Measurements from ENCODE around the gene SPTBN1. TPM values are rescaled to one million over a fixed set of nuclear protein-coding genes. Genes with fewer than 3 reads are reported as not detected.

Gene SPTBN1
- total and polyA plus RNA-seq, 2 of the 13 experiments (the other 11 are each of a cell fraction or from before 2014, with no cell fraction given) = 123 to 299 TPM

DNA sequence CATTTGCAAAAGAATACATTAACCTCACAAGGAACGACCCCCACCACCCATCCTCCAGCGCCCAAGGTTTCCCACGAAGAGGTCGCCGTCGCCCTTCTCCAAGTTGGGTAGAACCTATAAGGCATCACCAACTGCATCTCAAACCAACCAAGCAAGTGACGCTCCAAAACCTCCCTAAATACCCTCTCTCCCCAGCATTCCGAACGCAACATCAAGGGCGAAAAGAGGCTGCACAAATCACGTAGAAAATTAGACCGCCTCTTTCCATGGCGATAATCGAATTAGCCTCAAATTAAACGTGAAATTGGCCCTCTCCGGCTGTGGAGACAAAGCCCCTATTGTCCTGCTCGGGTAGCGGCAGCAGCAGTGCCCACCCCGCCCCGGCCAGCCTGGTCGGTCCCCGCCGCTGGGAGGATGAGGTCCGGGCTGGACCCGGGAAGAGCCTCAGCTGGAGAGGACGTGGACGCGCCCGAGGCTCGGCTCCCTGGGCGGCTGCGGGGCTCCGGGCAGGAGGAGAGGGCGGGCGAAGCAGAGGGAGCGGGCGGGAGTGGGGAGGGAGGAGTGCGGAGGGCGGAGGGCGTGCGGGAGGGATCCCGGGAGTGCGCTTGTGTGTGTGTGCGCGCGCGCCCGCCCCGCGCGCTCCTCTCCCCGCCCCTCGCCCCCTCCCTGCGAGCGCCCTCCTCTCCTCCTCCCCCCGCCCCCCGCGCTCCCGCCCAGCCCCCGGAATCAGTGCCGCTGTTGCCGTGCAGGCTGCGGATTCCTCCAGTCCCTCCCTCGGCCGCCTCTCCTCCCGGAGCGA is at the start of gene SPTBN1 (continued):
- TF ChIP-seq, protein P1, sequence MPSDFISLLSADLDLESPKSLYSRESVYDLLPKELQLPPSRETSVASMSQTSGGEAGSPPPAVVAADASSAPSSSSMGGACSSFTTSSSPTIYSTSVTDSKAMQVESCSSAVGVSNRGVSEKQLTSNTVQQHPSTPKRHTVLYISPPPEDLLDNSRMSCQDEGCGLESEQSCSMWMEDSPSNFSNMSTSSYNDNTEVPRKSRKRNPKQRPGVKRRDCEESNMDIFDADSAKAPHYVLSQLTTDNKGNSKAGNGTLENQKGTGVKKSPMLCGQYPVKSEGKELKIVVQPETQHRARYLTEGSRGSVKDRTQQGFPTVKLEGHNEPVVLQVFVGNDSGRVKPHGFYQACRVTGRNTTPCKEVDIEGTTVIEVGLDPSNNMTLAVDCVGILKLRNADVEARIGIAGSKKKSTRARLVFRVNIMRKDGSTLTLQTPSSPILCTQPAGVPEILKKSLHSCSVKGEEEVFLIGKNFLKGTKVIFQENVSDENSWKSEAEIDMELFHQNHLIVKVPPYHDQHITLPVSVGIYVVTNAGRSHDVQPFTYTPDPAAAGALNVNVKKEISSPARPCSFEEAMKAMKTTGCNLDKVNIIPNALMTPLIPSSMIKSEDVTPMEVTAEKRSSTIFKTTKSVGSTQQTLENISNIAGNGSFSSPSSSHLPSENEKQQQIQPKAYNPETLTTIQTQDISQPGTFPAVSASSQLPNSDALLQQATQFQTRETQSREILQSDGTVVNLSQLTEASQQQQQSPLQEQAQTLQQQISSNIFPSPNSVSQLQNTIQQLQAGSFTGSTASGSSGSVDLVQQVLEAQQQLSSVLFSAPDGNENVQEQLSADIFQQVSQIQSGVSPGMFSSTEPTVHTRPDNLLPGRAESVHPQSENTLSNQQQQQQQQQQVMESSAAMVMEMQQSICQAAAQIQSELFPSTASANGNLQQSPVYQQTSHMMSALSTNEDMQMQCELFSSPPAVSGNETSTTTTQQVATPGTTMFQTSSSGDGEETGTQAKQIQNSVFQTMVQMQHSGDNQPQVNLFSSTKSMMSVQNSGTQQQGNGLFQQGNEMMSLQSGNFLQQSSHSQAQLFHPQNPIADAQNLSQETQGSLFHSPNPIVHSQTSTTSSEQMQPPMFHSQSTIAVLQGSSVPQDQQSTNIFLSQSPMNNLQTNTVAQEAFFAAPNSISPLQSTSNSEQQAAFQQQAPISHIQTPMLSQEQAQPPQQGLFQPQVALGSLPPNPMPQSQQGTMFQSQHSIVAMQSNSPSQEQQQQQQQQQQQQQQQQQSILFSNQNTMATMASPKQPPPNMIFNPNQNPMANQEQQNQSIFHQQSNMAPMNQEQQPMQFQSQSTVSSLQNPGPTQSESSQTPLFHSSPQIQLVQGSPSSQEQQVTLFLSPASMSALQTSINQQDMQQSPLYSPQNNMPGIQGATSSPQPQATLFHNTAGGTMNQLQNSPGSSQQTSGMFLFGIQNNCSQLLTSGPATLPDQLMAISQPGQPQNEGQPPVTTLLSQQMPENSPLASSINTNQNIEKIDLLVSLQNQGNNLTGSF (CRISPR knock-in tag; IDR thresholded peaks at IDR 0.05) = no peak
- no peak for TF ChIP-seq ZNF562 (CRISPR knock-in tag; IDR thresholded peaks at IDR 0.05; ENCODE audit: borderline replicate concordance)
- TF ChIP-seq TBX2 (CRISPR knock-in tag; IDR thresholded peaks at IDR 0.05; ENCODE audit: borderline replicate concordance) = peak; percentile 49; the same call in 1 of the 2 replicates
- no peak for TF ChIP-seq ZSCAN29 (CRISPR knock-in tag; conservative IDR thresholded peaks at IDR 0.05)
- TF ChIP-seq, protein P2, sequence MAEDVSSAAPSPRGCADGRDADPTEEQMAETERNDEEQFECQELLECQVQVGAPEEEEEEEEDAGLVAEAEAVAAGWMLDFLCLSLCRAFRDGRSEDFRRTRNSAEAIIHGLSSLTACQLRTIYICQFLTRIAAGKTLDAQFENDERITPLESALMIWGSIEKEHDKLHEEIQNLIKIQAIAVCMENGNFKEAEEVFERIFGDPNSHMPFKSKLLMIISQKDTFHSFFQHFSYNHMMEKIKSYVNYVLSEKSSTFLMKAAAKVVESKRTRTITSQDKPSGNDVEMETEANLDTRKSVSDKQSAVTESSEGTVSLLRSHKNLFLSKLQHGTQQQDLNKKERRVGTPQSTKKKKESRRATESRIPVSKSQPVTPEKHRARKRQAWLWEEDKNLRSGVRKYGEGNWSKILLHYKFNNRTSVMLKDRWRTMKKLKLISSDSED (CRISPR knock-in tag; IDR thresholded peaks at IDR 0.05) = no peak
- TF ChIP-seq ZSCAN31 (CRISPR knock-in tag; IDR thresholded peaks at IDR 0.05; ENCODE audit: low read depth) = peak; percentile 69; the same call in 1 of the 2 replicates
- TF ChIP-seq ZNF558 (CRISPR knock-in tag; IDR thresholded peaks at IDR 0.05; ENCODE audit: borderline replicate concordance) = peak; percentile 81; the same call in 1 of the 2 replicates
- peak; percentile 85 for TF ChIP-seq SALL1 (CRISPR knock-in tag; IDR thresholded peaks at IDR 0.05)
- TF ChIP-seq ADNP (CRISPR knock-in tag; IDR thresholded peaks at IDR 0.05) = no peak
- TF ChIP-seq KDM1A (CRISPR knock-in tag; IDR thresholded peaks at IDR 0.05) = no peak
- TF ChIP-seq AKAP8 (CRISPR knock-in tag; IDR thresholded peaks at IDR 0.05) = no peak
- no peak for TF ChIP-seq ZNF766 (CRISPR knock-in tag; IDR thresholded peaks at IDR 0.05; ENCODE audit: borderline replicate concordance)
- TF ChIP-seq ESRRA (CRISPR knock-in tag; IDR thresholded peaks at IDR 0.05; ENCODE audit: low read depth) = peak; percentile 52; the same call in 1 of the 2 replicates
- TF ChIP-seq ZNF841 (CRISPR knock-in tag; IDR thresholded peaks at IDR 0.05; ENCODE audit: borderline replicate concordance) = no peak
- peak; percentile 56 for TF ChIP-seq GATAD1 (CRISPR knock-in tag; IDR thresholded peaks at IDR 0.05)
- peak; percentile 80 for TF ChIP-seq ZNF501 (CRISPR knock-in tag; IDR thresholded peaks at IDR 0.05)
- no peak for TF ChIP-seq NR2F6 (IDR thresholded peaks at IDR 0.05)
- 0 out of 2 replicates have a peak, but pooled peaks have one; percentile 25 for TF ChIP-seq NR2F6 (CRISPR knock-in tag; IDR thresholded peaks at IDR 0.05)
- TF ChIP-seq ZFP36L1 (CRISPR knock-in tag; IDR thresholded peaks at IDR 0.05) = no peak
- peak; percentile 36; the same call in 1 of the 2 replicates for TF ChIP-seq FOXC1 (CRISPR knock-in tag; IDR thresholded peaks at IDR 0.05; ENCODE audit: borderline replicate concordance)
- peak; percentile 57 for TF ChIP-seq AGO1 (IDR thresholded peaks at IDR 0.05; ENCODE audit: low read depth, low read length, poor library complexity, severe bottlenecking)
- no peak for TF ChIP-seq TSC22D2 (CRISPR knock-in tag; IDR thresholded peaks at IDR 0.05; ENCODE audit: borderline replicate concordance)
- no peak for TF ChIP-seq XBP1 (CRISPR knock-in tag; IDR thresholded peaks at IDR 0.05)
- TF ChIP-seq ZNF790 (CRISPR knock-in tag; IDR thresholded peaks at IDR 0.05; ENCODE audit: borderline replicate concordance) = peak; percentile 1; the same call in 1 of the 2 replicates
- 0 out of 2 replicates have a peak, but pooled peaks have one; percentile 5 for TF ChIP-seq HCFC1 (IDR thresholded peaks at IDR 0.05; ENCODE audit: low read depth, low read length)
- TF ChIP-seq GATAD2A (CRISPR knock-in tag; IDR thresholded peaks at IDR 0.05) = peak; percentile 74
